HepG2 (cell line): ENCODE data around the gene SARS2.

Experiments used
- MEIS2 ChIP-seq: sonication (generic); formaldehyde crosslinking; IDR thresholded peaks from 2 replicates; pipeline ENCODE4 v1.9.0; 2021; ENCODE audit warnings: mild to moderate bottlenecking, missing genetic modification reagents
- MYC ChIP-seq: sonication (generic); formaldehyde crosslinking; IDR thresholded peaks from 2 replicates; pipeline ENCODE4 v1.9.0; 2021; ENCODE audit warnings: missing genetic modification reagents, borderline replicate concordance
- ZNF138 ChIP-seq: sonication (generic); formaldehyde crosslinking; IDR thresholded peaks from 2 replicates; pipeline ENCODE4 v1.5.0; 2020; ENCODE audit warnings: mild to moderate bottlenecking, low read depth, missing genetic modification reagents
- TF ChIP-seq, protein P1 (sequence below): sonication (generic); formaldehyde crosslinking; IDR thresholded peaks from 2 replicates; pipeline ENCODE4 v1.5.0; 2020; ENCODE audit warnings: mild to moderate bottlenecking, missing genetic modification reagents, moderate library complexity
- TF ChIP-seq, protein P2 (sequence below): sonication (generic); formaldehyde crosslinking; IDR thresholded peaks from 2 replicates; pipeline ENCODE4 v1.8.1; 2023; ENCODE audit warnings: mild to moderate bottlenecking, missing genetic modification reagents

DNA sequence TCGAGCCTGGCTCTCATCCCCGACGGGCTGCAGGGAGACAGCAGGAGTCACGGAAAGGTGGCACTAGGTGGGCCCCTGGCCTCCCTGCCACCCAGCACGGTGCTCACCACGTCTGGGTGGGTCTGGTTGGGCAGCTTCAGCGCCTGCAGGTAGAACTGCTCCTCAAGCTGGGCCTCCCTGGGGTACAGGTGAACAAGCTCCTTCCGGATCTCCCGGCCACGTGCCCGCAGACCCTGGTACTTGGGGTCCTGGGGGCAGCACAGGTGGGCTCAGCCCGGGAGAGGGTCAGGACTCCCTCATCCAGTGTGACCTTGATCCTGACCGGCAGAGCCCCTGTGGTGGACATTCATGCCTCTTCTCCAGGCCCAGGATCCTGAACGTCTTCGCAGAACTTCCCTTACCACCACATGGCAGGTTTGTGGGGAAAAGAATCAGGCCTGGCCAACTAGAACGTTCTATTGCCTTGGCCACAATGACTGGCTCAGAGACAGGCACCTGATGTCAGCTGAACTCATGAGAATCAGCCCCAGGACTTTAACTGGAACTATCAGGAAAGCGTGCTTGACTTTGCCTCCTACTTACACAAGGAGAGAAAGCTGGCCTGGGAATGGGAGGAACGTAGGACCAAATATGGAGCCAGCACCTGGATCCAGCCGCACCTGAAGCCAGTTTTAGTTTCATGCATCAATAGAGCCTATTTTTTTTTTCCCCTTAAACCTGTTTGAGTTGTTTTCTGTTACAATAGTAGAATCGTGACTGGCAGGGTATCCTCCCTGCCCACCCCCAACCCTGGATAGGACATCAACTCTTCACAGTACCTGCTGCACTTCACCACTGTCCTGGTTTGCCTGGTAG is 8.9 kb downstream of the SARS2 start:
- TF ChIP-seq ZNF138 (CRISPR knock-in tag) (no peak), MYC (no peak), MEIS2 (CRISPR knock-in tag) (no peak)
- TF ChIP-seq, protein P1, sequence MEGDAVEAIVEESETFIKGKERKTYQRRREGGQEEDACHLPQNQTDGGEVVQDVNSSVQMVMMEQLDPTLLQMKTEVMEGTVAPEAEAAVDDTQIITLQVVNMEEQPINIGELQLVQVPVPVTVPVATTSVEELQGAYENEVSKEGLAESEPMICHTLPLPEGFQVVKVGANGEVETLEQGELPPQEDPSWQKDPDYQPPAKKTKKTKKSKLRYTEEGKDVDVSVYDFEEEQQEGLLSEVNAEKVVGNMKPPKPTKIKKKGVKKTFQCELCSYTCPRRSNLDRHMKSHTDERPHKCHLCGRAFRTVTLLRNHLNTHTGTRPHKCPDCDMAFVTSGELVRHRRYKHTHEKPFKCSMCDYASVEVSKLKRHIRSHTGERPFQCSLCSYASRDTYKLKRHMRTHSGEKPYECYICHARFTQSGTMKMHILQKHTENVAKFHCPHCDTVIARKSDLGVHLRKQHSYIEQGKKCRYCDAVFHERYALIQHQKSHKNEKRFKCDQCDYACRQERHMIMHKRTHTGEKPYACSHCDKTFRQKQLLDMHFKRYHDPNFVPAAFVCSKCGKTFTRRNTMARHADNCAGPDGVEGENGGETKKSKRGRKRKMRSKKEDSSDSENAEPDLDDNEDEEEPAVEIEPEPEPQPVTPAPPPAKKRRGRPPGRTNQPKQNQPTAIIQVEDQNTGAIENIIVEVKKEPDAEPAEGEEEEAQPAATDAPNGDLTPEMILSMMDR (CRISPR knock-in tag), result no peak
- TF ChIP-seq, protein P2, sequence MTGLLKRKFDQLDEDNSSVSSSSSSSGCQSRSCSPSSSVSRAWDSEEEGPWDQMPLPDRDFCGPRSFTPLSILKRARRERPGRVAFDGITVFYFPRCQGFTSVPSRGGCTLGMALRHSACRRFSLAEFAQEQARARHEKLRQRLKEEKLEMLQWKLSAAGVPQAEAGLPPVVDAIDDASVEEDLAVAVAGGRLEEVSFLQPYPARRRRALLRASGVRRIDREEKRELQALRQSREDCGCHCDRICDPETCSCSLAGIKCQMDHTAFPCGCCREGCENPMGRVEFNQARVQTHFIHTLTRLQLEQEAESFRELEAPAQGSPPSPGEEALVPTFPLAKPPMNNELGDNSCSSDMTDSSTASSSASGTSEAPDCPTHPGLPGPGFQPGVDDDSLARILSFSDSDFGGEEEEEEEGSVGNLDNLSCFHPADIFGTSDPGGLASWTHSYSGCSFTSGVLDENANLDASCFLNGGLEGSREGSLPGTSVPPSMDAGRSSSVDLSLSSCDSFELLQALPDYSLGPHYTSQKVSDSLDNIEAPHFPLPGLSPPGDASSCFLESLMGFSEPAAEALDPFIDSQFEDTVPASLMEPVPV (CRISPR knock-in tag), result no peak
